Endothelial cell of umbilical vein (primary cell): ENCODE measurements around the gene GPR65.

Experiments used
- EZH2 ChIP-seq: IDR thresholded peaks from 2 replicates; pipeline ENCODE4 v1.6.1; 2012; ENCODE audit warnings: borderline replicate concordance, low read depth, mild to moderate bottlenecking, moderate library complexity, low read length, inconsistent platforms; ENCODE audit not compliant: severe bottlenecking
- FOS ChIP-seq: IDR thresholded peaks from 2 replicates; pipeline ENCODE4 v1.6.1; 2011; ENCODE audit warnings: mild to moderate bottlenecking, low read length, moderate library complexity, borderline replicate concordance; ENCODE audit not compliant: insufficient read depth
- GATA2 ChIP-seq: IDR thresholded peaks from 2 replicates; pipeline ENCODE4 v1.7.0; 2011; ENCODE audit warnings: low read depth, mild to moderate bottlenecking, moderate library complexity, mixed read lengths, low read length; ENCODE audit not compliant: insufficient read length, insufficient read depth
- JUN ChIP-seq: IDR thresholded peaks from 2 replicates; pipeline ENCODE4 v1.6.1; 2011; ENCODE audit warnings: borderline replicate concordance, low read depth; ENCODE audit not compliant: insufficient read length, insufficient read depth
- MYC ChIP-seq: IDR thresholded peaks from one replicate; pipeline ENCODE4 v1.6.1; 2011; ENCODE audit warnings: mild to moderate bottlenecking, low read depth, low read length
- POLR2A ChIP-seq: IDR thresholded peaks from 2 replicates; pipeline ENCODE4 v1.6.1; 2012; ENCODE audit warnings: low read depth, mild to moderate bottlenecking, control low read depth, low read length
- POLR2AphosphoS5 ChIP-seq: IDR thresholded peaks from 2 replicates; pipeline ENCODE4 v1.6.1; 2012; ENCODE audit warnings: low read depth, mild to moderate bottlenecking, control low read depth, low read length, moderate library complexity; ENCODE audit not compliant: insufficient read depth
- TF ChIP-seq, protein P1 (sequence below), 2 donors: IDR thresholded peaks; 1 replicate in 1 of 2; 2 replicates in 1 of 2; pipeline ENCODE4 v1.5.1; 2011; ENCODE audit warnings: low read length in 2 of 2, mild to moderate bottlenecking in 2 of 2, moderate library complexity in 2 of 2, control low read depth in 1 of 2, inconsistent platforms in 1 of 2, low read depth in 1 of 2; ENCODE audit not compliant: insufficient read depth in 1 of 2; ENCODE audit errors: extremely low read depth in 1 of 2
- TF ChIP-seq, protein P2 (sequence below): IDR thresholded peaks from 2 replicates; pipeline ENCODE4 v1.6.1; 2011; ENCODE audit not compliant: insufficient read depth, insufficient read length

DNA sequence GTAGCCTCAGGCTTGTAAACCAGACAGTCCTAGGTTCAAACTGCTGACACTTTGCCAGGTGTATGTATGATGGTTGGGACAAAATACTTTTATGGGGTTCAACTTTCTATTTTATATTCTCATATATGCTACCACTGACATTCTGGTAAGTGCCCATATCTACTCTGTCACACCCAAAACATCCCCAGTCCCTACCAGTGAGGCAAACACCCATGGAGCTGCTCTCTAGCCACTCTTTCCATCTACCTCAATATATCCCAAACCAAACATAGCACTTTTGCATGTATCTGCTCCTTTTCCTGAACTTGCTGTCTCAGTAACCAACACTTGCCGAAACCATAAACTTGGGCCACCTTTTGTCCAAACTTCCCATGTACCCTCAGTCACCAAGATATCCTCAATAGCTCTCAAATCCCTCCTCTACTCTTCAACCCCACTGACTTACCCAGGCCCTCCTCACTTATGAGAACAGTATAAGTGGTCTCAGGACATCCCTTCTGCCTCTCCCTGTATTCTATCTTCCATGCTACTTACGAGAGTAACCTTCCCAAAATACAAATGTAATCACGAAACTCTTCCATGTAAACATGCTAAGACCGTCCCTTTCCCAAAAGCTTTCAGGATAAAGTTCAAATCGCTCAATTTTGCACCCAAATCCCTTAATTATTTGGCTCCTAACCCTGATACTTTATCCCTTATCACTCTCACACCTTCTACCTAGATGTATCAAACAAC lies 15.5 kb upstream of the GPR65 start:
- TF ChIP-seq, protein P1, sequence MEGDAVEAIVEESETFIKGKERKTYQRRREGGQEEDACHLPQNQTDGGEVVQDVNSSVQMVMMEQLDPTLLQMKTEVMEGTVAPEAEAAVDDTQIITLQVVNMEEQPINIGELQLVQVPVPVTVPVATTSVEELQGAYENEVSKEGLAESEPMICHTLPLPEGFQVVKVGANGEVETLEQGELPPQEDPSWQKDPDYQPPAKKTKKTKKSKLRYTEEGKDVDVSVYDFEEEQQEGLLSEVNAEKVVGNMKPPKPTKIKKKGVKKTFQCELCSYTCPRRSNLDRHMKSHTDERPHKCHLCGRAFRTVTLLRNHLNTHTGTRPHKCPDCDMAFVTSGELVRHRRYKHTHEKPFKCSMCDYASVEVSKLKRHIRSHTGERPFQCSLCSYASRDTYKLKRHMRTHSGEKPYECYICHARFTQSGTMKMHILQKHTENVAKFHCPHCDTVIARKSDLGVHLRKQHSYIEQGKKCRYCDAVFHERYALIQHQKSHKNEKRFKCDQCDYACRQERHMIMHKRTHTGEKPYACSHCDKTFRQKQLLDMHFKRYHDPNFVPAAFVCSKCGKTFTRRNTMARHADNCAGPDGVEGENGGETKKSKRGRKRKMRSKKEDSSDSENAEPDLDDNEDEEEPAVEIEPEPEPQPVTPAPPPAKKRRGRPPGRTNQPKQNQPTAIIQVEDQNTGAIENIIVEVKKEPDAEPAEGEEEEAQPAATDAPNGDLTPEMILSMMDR (IDR thresholded peaks at IDR 0.05; ENCODE audit: extremely low read depth in 1 of 2, insufficient read depth in 1 of 2, low read depth in 1 of 2, low read length in 2 of 2) = no peak
- TF ChIP-seq EZH2 (no peak), POLR2A (no peak), POLR2AphosphoS5 (no peak), MYC (no peak), GATA2 (no peak), JUN (no peak), FOS (no peak)
- TF ChIP-seq, protein P2, sequence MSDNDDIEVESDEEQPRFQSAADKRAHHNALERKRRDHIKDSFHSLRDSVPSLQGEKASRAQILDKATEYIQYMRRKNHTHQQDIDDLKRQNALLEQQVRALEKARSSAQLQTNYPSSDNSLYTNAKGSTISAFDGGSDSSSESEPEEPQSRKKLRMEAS = no peak
